GM06990 (cell line): Measurements from ENCODE around the gene MYH7.
"Not testable (repeated sequence)": the region's sequence is repeated elsewhere in the genome, so short reads cannot be mapped to it uniquely, and the experiment has no call there.

Experiments used
- DNase-seq: peaks from one replicate; pipeline ENCODE4 v3.0.0-alpha.2; 2011; ENCODE audit not compliant: insufficient read length; ENCODE audit errors: extremely low read depth
- H3K27me3 ChIP-seq: replicated peaks from 2 replicates; pipeline ENCODE4 v1.6.0; 2011; ENCODE audit warnings: low read length; ENCODE audit not compliant: control insufficient read depth, insufficient read depth
- H3K36me3 ChIP-seq: 2 replicates; pipeline ENCODE4 v1.5.1; 2011; ENCODE audit warnings: low read length; ENCODE audit not compliant: control insufficient read depth, insufficient read depth
- H3K4me3 ChIP-seq: replicated peaks from 2 replicates; pipeline ENCODE4 v1.5.1; 2011; ENCODE audit warnings: low read depth, mild to moderate bottlenecking, control low read depth, low read length
- TF ChIP-seq, protein P1 (sequence below): IDR thresholded peaks from 2 replicates; pipeline ENCODE4 v1.5.1; 2011; ENCODE audit warnings: low read length, control low read depth, mild to moderate bottlenecking, inconsistent platforms; ENCODE audit not compliant: insufficient read depth, poor library complexity, severe bottlenecking

Gene MYH7

GRCh38 chr14:23387916-23388882, 47.3 kb downstream of the MYH7 start:
- Histone ChIP-seq H3K27me3 (no peaks in the 10 kb centered on the region; the same call in 1 of the 2 replicates), H3K36me3 (no peaks in the 10 kb centered on the region), H3K4me3 (no peak overlapping the region)
- TF ChIP-seq, protein P1, sequence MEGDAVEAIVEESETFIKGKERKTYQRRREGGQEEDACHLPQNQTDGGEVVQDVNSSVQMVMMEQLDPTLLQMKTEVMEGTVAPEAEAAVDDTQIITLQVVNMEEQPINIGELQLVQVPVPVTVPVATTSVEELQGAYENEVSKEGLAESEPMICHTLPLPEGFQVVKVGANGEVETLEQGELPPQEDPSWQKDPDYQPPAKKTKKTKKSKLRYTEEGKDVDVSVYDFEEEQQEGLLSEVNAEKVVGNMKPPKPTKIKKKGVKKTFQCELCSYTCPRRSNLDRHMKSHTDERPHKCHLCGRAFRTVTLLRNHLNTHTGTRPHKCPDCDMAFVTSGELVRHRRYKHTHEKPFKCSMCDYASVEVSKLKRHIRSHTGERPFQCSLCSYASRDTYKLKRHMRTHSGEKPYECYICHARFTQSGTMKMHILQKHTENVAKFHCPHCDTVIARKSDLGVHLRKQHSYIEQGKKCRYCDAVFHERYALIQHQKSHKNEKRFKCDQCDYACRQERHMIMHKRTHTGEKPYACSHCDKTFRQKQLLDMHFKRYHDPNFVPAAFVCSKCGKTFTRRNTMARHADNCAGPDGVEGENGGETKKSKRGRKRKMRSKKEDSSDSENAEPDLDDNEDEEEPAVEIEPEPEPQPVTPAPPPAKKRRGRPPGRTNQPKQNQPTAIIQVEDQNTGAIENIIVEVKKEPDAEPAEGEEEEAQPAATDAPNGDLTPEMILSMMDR, result no peak
- DNase-seq, result no peak

- TF ChIP-seq, protein P1, result no peak
- no peak for DNase-seq
- no peak overlapping the region for H3K4me3 ChIP-seq
- no peaks in the 10 kb centered on the region for H3K36me3 ChIP-seq
- H3K27me3 ChIP-seq, result no peaks in the 10 kb centered on the region; the same call in 1 of the 2 replicates
These were observed 48.5 kb downstream of the MYH7 start for GRCh38 chr14:23386999-23387398.

DNA sequence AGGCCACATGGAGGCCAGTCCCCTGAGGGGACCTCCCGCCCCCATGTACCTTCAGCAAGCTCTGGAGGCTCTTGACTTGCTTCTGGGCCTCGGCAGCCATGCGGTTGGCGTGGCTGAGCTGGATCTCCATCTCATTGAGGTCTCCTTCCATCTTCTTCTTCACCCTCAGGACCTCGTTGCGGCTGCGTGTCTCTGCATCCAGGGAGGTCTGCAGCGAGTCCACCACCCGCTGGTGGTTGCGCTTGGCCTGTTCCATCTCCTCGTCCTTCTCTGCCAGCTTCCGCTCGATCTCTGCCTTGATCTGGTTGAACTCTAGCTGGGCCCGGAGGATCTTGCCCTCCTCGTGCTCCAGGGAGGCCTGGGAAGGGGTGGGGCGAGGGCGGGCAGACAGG, 49.2 kb downstream of the MYH7 start:
- not testable (repeated sequence) for H3K27me3 ChIP-seq, H3K4me3 ChIP-seq, H3K36me3 ChIP-seq, DNase-seq

DNA sequence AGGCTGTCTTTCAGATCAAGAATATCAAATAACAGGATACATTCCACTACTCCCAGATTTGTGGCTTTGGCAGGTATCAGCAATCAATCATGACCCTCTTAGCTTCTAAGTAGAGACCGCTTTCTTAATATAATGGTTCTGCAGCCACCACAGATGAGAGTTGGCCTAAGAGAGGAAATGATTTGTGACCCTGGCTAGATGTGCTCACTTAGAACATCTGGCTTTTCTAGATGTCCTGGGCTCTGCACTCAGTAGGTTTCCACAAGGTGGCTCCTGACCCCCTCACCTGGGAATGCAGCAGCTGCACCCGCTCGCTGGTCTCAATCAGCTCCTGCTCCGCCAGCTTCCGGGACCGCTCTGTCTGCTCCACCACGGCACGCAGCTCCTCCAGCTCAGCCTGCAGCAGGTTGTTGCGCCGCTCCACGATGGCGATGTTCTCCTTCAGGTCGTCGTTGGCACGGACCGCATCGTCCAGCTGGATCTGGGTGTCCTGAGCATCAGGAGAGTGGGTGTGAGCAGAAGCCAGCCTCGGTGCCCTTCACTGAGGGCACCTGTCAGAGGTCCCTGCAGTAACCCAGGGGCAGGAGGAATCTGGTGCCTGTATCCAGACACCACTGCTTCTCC, 49.7 kb downstream of the MYH7 start:
- Histone ChIP-seq H3K27me3 (no peaks in the 10 kb centered on the region; the same call in 1 of the 2 replicates), H3K4me3 (no peak overlapping the region), H3K36me3 (no peaks in the 10 kb centered on the region)
- DNase-seq, result no peak
- TF ChIP-seq, protein P1, result no peak

DNA sequence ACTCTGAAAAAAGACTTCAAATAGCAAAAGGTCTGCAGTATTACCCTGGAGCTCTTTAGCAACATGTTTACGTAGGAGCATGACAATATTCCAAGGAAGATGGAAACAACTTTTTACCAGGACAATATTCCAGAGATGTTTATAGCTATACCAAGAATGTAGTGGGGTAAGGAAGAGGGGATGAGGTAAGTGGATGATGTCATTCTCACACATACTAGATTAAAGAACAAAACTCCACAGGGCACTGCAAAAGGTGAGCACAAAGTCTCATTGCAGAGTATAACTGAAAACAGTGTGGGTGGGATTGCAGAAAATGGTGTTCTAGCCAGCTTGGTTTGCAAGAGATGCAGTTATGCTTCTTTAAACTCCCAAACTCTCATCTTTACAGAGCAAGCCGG, 50.2 kb downstream of the MYH7 start:
- no peak overlapping the region for H3K4me3 ChIP-seq
- TF ChIP-seq, protein P1, result no peak
- no peak for DNase-seq
- no peaks in the 10 kb centered on the region for H3K36me3 ChIP-seq
- H3K27me3 ChIP-seq, result no peaks in the 10 kb centered on the region; the same call in 1 of the 2 replicates
